ENCODE data around the gene LIN28A.

LIN28A gene

GRCh38 chr1:26388791-26389445, 21.7 kb upstream of the LIN28A start:
- TF ChIP-seq CTCF (IDR thresholded peaks at IDR 0.05; ENCODE audit: extremely low read depth, insufficient read depth, missing control alignments), result no peak
- in situ Hi-C loops (cut with MboI; ENCODE audit: low pct_unique_long_range_greater_than_20kb, low sequenced_read_pairs, unreplicated experiment), result no loop called here
- no peak for DNase-seq (ENCODE audit: low spot score)

DNA sequence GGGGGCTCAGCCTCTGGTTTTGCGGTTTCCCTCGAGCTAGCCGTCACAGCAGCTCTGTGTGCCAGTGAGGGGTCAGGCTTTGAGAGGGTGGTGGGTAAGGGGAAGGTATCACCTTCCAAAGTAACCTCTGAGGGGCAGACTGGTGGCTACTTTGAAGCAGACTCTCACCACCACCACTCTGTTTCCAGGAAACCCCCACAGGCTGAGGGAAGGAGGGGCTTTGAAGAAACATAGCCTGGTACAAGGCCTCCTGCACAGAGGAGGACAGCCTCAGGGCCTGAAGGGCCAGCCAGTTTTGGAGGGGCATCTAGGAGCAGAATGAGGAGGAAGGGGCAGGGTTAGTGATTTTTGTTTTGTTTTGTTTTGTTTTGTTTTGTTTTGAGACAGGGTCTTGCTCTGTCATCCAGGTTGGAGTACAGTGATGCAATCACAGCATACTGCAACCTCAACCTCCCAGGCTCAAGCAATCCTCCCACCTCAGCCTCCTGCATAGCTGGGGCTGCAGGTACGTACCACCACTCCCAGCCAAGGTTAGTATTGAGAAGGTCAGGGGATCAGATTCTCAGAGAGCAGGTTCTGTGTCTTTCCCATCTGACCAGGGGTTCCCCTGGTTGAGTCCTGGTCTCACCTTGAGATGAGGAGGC, 20.9 kb upstream of the LIN28A start:
- no peak for TF ChIP-seq CTCF (IDR thresholded peaks at IDR 0.05; ENCODE audit: extremely low read depth, insufficient read depth, missing control alignments)
- DNase-seq (ENCODE audit: low spot score), result no peak
- in situ Hi-C loops (cut with MboI; ENCODE audit: low pct_unique_long_range_greater_than_20kb, low sequenced_read_pairs, unreplicated experiment), result no loop called here

GRCh38 chr1:26391450-26391849, 19.2 kb upstream of the LIN28A start:
- in situ Hi-C loops (cut with MboI; ENCODE audit: low pct_unique_long_range_greater_than_20kb, low sequenced_read_pairs, unreplicated experiment), result no loop called here
- no peak for DNase-seq (ENCODE audit: low spot score)

GRCh38 chr1:26395754-26396153, 14.9 kb upstream of the LIN28A start:
- in situ Hi-C loops (cut with MboI; ENCODE audit: low pct_unique_long_range_greater_than_20kb, low sequenced_read_pairs, unreplicated experiment), result no loop called here
- no peak for TF ChIP-seq CTCF (IDR thresholded peaks at IDR 0.05; ENCODE audit: extremely low read depth, insufficient read depth, missing control alignments)
- DNase-seq (ENCODE audit: low spot score), result no peak

More at GRCh38 chr1:26391450-26391849, 19.2 kb upstream of the LIN28A start:
- peak; percentile 64 for TF ChIP-seq CTCF (IDR thresholded peaks at IDR 0.05; ENCODE audit: extremely low read depth, insufficient read depth, missing control alignments)

GRCh38 chr1:26399034-26399433, 11.6 kb upstream of the LIN28A start:
- in situ Hi-C loops (cut with MboI; ENCODE audit: low pct_unique_long_range_greater_than_20kb, low sequenced_read_pairs, unreplicated experiment), result no loop called here
- TF ChIP-seq CTCF (IDR thresholded peaks at IDR 0.05; ENCODE audit: extremely low read depth, insufficient read depth, missing control alignments), result no peak
- DNase-seq (ENCODE audit: low spot score), result no peak

DNA sequence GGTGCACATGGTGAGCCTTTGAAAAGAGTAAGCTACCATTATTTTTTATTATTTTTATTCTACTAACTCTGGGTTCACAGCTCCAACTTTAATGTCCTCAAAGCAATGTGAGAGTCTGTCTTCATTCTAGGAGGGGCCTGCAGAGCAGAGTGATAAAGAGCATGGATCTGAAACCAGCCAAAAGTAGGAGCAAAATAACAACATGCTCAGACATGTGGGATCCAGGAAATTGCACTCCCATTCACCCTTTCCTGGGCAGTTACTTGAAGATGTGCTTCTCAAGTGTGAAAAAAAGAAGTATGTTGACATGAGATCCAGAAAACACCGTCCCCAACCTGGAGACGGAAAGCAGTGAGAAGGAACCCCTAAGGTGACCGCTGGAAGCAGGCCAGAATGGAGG, 8.7 kb upstream of the LIN28A start:
- in situ Hi-C loops (cut with MboI; ENCODE audit: low pct_unique_long_range_greater_than_20kb, low sequenced_read_pairs, unreplicated experiment), result no loop called here

More for the DNA sequence above, 8.7 kb upstream of the LIN28A start:
- no peak for DNase-seq (ENCODE audit: low spot score)
- TF ChIP-seq CTCF (IDR thresholded peaks at IDR 0.05; ENCODE audit: extremely low read depth, insufficient read depth, missing control alignments), result no peak
